Activated T-helper 1 cell treated with anti-CD3 and anti-CD28 coated beads, Interleukin-2, amount 50 U/mL, for 16 hours (primary cell): Measurements from ENCODE around the gene FTO.
A peak's percentile ranks its signal among the peaks of the same experiment; 100 is the strongest.
"Not testable (repeated sequence)": the region's sequence is repeated elsewhere in the genome, so short reads cannot be mapped to it uniquely, and the experiment has no call there.

Experiments
- DNase-seq, 2 donors: peaks; one replicate each; pipeline ENCODE4 v3.0.0-alpha.2; 2020; ENCODE audit warnings: low read depth in 1 of 2, low spot score in 1 of 2

The FTO gene

GRCh38 chr16:53703590-53704444 is at the start of gene FTO, which contains the start of gene RPGRIP1L:
TSS of gene FTO (plus strand) at chr16:53704156.
TSS of gene RPGRIP1L (minus strand) at chr16:53703859. CDS start at chr16:53700723, 3,136 bp downstream.
- DNase-seq: peak; percentile 93 to 94

- no peak for DNase-seq
Observed at GRCh38 chr16:53654946-53655345, 49.0 kb upstream of the FTO start.

- DNase-seq: no peak
Observed at GRCh38 chr16:53662072-53662471, 41.9 kb upstream of the FTO start.

GRCh38 chr16:53664724-53665345 is 39.1 kb upstream of the FTO start:
- no peak for DNase-seq

GRCh38 chr16:53666786-53667415 is 37.1 kb upstream of the FTO start:
- no peak for DNase-seq

- no peak for DNase-seq
Observed at GRCh38 chr16:53668869-53669268, 35.1 kb upstream of the FTO start.

- DNase-seq: no peak
Observed at GRCh38 chr16:53672461-53672860, 31.5 kb upstream of the FTO start.

- no peak for DNase-seq
Observed at GRCh38 chr16:53673189-53673588, 30.8 kb upstream of the FTO start.

GRCh38 chr16:53678155-53678554 is 25.8 kb upstream of the FTO start:
- DNase-seq: no peak

GRCh38 chr16:53678756-53679343 is 25.1 kb upstream of the FTO start:
- DNase-seq: no peak

- DNase-seq: no peak
Observed at GRCh38 chr16:53680756-53681155, 23.2 kb upstream of the FTO start.

GRCh38 chr16:53681354-53681753 is 22.6 kb upstream of the FTO start:
- no peak for DNase-seq

- not testable (repeated sequence) for DNase-seq
Observed at GRCh38 chr16:53685334-53685733, 18.6 kb upstream of the FTO start.

GRCh38 chr16:53686710-53687109 is 17.2 kb upstream of the FTO start:
- no peak for DNase-seq

- no peak for DNase-seq
Observed at GRCh38 chr16:53689636-53690035, 14.3 kb upstream of the FTO start.

- DNase-seq: no peak
Observed at GRCh38 chr16:53690771-53691170, 13.2 kb upstream of the FTO start.

- DNase-seq: no peak
Observed at GRCh38 chr16:53692146-53692545, 11.8 kb upstream of the FTO start.

- no peak for DNase-seq
Observed at GRCh38 chr16:53693320-53693719, 10.6 kb upstream of the FTO start.

GRCh38 chr16:53695070-53695469 is 8.9 kb upstream of the FTO start:
- DNase-seq: no peak

- not testable (repeated sequence) for DNase-seq
Observed at GRCh38 chr16:53698271-53698670, 5.7 kb upstream of the FTO start.

- DNase-seq: no peak
Observed at GRCh38 chr16:53704445-53704813, 473 bp downstream of the FTO start.

- DNase-seq: no peak
Observed at GRCh38 chr16:53707671-53708070, 3.7 kb downstream of the FTO start.
